Neural crest cell (in vitro differentiated cells): ENCODE data around the gene TCEAL3. TPM values are rescaled to one million over a fixed set of nuclear protein-coding genes. Genes with fewer than 3 reads are reported as not detected.

Source experiments
- DNase-seq: peaks from one replicate; pipeline ENCODE4 v3.0.0; 2021; ENCODE audit warnings: low read depth, mixed read lengths, low spot score
- H3K27ac Mint-ChIP-seq: one replicate; pipeline ENCODE4 v1.8.0; 2021; ENCODE audit warnings: mild to moderate bottlenecking, mixed read lengths; ENCODE audit not compliant: unreplicated experiment
- H3K27me3 Mint-ChIP-seq: 2 replicates; pipeline ENCODE4 v1.8.0; 2021; ENCODE audit warnings: low read depth, mild to moderate bottlenecking, mixed read lengths
- H3K36me3 Mint-ChIP-seq: 2 replicates; pipeline ENCODE4 v1.8.0; 2021; ENCODE audit warnings: low read depth, mild to moderate bottlenecking, mixed read lengths
- H3K4me1 Mint-ChIP-seq: 2 replicates; pipeline ENCODE4 v1.8.0; 2021; ENCODE audit warnings: mixed read lengths
- H3K4me3 Mint-ChIP-seq: one replicate; pipeline ENCODE4 v1.8.0; 2021; ENCODE audit warnings: mild to moderate bottlenecking, mixed read lengths
- H3K9me3 Mint-ChIP-seq: 2 replicates; pipeline ENCODE4 v1.8.0; 2021; ENCODE audit warnings: mixed read lengths
- CTCF ChIP-seq: fragments of 200-600 bp; sonication (generic); conservative IDR thresholded peaks from 2 replicates; pipeline ENCODE4 v1.5.0; 2021; ENCODE audit warnings: antibody characterized with exemption, mild to moderate bottlenecking
- total RNA-seq: library from RNA; stranded (reverse); gene quantifications from 2 replicates; pipeline ENCODE4 v1.2.1, GENCODE V29; 2021

Gene TCEAL3
- total RNA-seq, 1 donor from 2014 or later, result 11.1 TPM

- Mint-ChIP-seq H3K36me3 (no peaks in the 10 kb centered on the region), H3K9me3 (no peaks in the 10 kb centered on the region), H3K4me1 (no peaks in the 10 kb centered on the region), H3K27me3 (no peaks in the 10 kb centered on the region), H3K4me3 (no peak overlapping the region), H3K27ac (no peak overlapping the region)
- no peak for DNase-seq
- no peak for TF ChIP-seq CTCF
Measured at GRCh38 chrX:103613362-103613890, 5.7 kb downstream of the TCEAL3 start.

- no peak for TF ChIP-seq CTCF
- H3K4me1 Mint-ChIP-seq, result no peaks in the 10 kb centered on the region
- no peaks in the 10 kb centered on the region for H3K27me3 Mint-ChIP-seq
- DNase-seq, result no peak
- no peak overlapping the region for H3K27ac Mint-ChIP-seq
- peaks cover 6% of the 10 kb centered on the region for H3K36me3 Mint-ChIP-seq
- peaks cover 7% of the 10 kb centered on the region for H3K9me3 Mint-ChIP-seq
- H3K4me3 Mint-ChIP-seq, result no peak overlapping the region
Measured at GRCh38 chrX:103614999-103615398, 7.2 kb downstream of the TCEAL3 start.

- no peak for TF ChIP-seq CTCF
- no peak for DNase-seq
- no peaks in the 10 kb centered on the region for H3K4me1 Mint-ChIP-seq
- H3K27ac Mint-ChIP-seq, result no peak overlapping the region
- peaks cover 10% of the 10 kb centered on the region for H3K36me3 Mint-ChIP-seq
- H3K4me3 Mint-ChIP-seq, result no peak overlapping the region
- H3K9me3 Mint-ChIP-seq, result peaks cover 7% of the 10 kb centered on the region
- no peaks in the 10 kb centered on the region for H3K27me3 Mint-ChIP-seq
Measured at GRCh38 chrX:103615781-103616371, 8.1 kb downstream of the TCEAL3 start.

- no peak for DNase-seq
- Mint-ChIP-seq H3K27me3 (no peaks in the 10 kb centered on the region), H3K9me3 (peaks cover 7% of the 10 kb centered on the region), H3K27ac (no peak overlapping the region), H3K4me1 (no peaks in the 10 kb centered on the region), H3K4me3 (no peak overlapping the region), H3K36me3 (peaks cover 14% of the 10 kb centered on the region)
- TF ChIP-seq CTCF, result no peak
Measured at GRCh38 chrX:103616676-103617186, 9.0 kb downstream of the TCEAL3 start.

GRCh38 chrX:103624111-103624510 is 16.3 kb downstream of the TCEAL3 start:
- no peak overlapping the region for H3K4me3 Mint-ChIP-seq
- TF ChIP-seq CTCF, result no peak
- peaks cover 12% of the 10 kb centered on the region for H3K36me3 Mint-ChIP-seq
- DNase-seq, result no peak
- no peaks in the 10 kb centered on the region for H3K27me3 Mint-ChIP-seq
- peaks cover 6% of the 10 kb centered on the region for H3K4me1 Mint-ChIP-seq
- peaks cover 2% of the 10 kb centered on the region for H3K9me3 Mint-ChIP-seq
- peak overlapping the region; percentile 50 for H3K27ac Mint-ChIP-seq
